Uterus (tissue), 4 donors: ENCODE measurements around the gene DNAH1. TPM values are rescaled to one million over a fixed set of nuclear protein-coding genes. Genes with fewer than 3 reads are reported as not detected.

ENCODE experiments used
- DNase-seq, 2 donors: peaks; one replicate each; pipeline ENCODE4 v3.0.0-alpha.2; 2019 to 2020
- H3K27ac ChIP-seq, 2 donors: fragments of 200-600 bp; sonication (generic); 1 replicate in 1 of 2; 2 replicates in 1 of 2; pipeline ENCODE4 v1.5.1; 2016 to 2018
- H3K27me3 ChIP-seq, 2 donors: fragments of 200-600 bp; sonication (generic); one replicate each; pipeline ENCODE4 v1.5.1; 2018 to 2019; ENCODE audit warnings: control low read depth in 1 of 2
- H3K36me3 ChIP-seq, 2 donors: fragments of 200-600 bp; sonication (generic); one replicate each; pipeline ENCODE4 v1.5.1; 2019; ENCODE audit warnings: control low read depth in 1 of 2
- H3K4me1 ChIP-seq, 2 donors: fragments of 200-600 bp; sonication (generic); one replicate each; pipeline ENCODE4 v1.5.1; 2018 to 2019; ENCODE audit warnings: control low read depth in 1 of 2
- H3K4me3 ChIP-seq, 2 donors: fragments of 200-600 bp; sonication (generic); 1 replicate in 1 of 2; 2 replicates in 1 of 2; pipeline ENCODE4 v1.5.1; 2018 to 2019; ENCODE audit warnings: mild to moderate bottlenecking in 1 of 2
- H3K9me3 ChIP-seq, 2 donors: fragments of 200-600 bp; sonication (generic); one replicate each; pipeline ENCODE4 v1.5.1; 2019; ENCODE audit warnings: control low read depth in 1 of 2
- POLR2A ChIP-seq, 2 donors: fragments of 450-650 bp; IDR thresholded peaks; one replicate each; pipeline ENCODE4 v1.6.1; 2016; ENCODE audit warnings: antibody characterized with exemption in 2 of 2, mild to moderate bottlenecking in 1 of 2, moderate library complexity in 1 of 2
- intact Hi-C: fragments of 100-400 bp; cut with DNase I; formaldehyde crosslinking; loops from one replicate; pipeline ENCODE4 v1.15.1; 2023; ENCODE audit warnings: low total_unique reads
- total RNA-seq, 4 donors: library from RNA; depleted of rRNA in 3 of 4; stranded (reverse); fragments of >200 nt in 3 of 4; gene quantifications; one replicate each; pipeline versions ENCODE4 v1.1.0 to v1.2.4, GENCODE V29; 2014 to 2023
- TF ChIP-seq, protein P1 (sequence below), 4 experiments: fragments of 200-600 bp in 2 of 4; fragments of 450-650 bp in 2 of 4; sonication (generic) in 2 of 4; IDR thresholded peaks; one replicate each; pipeline ENCODE4 v1.5.1; 2016 to 2019; ENCODE audit warnings: antibody characterized with exemption in 4 of 4, mild to moderate bottlenecking in 2 of 4, moderate library complexity in 1 of 4
- donor health status: DM: yes; HTN: yes; CAD: no.

The DNAH1 gene
- total RNA-seq, 4 donors from 2014 or later = 5.1 to 46.2 (median 11.0) TPM

DNA sequence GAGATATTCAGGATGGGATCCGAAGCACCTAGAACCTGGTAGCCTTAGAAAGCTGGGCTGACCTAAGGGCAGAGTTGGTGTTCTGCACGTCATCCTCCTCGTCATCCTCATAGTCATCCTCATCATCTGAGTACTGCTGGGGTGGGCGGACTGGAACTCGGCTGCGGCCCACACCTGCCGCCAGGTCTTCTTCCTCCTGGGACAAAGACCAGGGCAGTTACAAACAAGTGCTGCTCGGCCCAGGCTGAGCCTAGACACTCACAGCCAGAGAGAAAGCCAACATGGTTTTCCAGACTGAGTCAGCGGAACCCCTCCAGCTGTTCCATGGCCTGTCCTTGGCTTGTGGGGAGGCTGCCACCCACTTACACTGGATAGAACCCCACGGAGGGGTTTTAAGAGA is 88.3 kb downstream of the DNAH1 start:
- no peak for DNase-seq
- H3K4me3 ChIP-seq = no peak overlapping the region
- intact Hi-C loops = no loop called here
- TF ChIP-seq, protein P1, sequence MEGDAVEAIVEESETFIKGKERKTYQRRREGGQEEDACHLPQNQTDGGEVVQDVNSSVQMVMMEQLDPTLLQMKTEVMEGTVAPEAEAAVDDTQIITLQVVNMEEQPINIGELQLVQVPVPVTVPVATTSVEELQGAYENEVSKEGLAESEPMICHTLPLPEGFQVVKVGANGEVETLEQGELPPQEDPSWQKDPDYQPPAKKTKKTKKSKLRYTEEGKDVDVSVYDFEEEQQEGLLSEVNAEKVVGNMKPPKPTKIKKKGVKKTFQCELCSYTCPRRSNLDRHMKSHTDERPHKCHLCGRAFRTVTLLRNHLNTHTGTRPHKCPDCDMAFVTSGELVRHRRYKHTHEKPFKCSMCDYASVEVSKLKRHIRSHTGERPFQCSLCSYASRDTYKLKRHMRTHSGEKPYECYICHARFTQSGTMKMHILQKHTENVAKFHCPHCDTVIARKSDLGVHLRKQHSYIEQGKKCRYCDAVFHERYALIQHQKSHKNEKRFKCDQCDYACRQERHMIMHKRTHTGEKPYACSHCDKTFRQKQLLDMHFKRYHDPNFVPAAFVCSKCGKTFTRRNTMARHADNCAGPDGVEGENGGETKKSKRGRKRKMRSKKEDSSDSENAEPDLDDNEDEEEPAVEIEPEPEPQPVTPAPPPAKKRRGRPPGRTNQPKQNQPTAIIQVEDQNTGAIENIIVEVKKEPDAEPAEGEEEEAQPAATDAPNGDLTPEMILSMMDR (IDR thresholded peaks at IDR 0.05) = no peak
- TF ChIP-seq POLR2A (IDR thresholded peaks at IDR 0.05) = no peak
- H3K4me1 ChIP-seq = peaks cover 0 to 5% of the 10 kb centered on the region in 2 donors
- H3K36me3 ChIP-seq = no peaks in the 10 kb centered on the region
- no peaks in the 10 kb centered on the region for H3K9me3 ChIP-seq
- H3K27me3 ChIP-seq = no peaks in the 10 kb centered on the region
- no peak overlapping the region for H3K27ac ChIP-seq

DNA sequence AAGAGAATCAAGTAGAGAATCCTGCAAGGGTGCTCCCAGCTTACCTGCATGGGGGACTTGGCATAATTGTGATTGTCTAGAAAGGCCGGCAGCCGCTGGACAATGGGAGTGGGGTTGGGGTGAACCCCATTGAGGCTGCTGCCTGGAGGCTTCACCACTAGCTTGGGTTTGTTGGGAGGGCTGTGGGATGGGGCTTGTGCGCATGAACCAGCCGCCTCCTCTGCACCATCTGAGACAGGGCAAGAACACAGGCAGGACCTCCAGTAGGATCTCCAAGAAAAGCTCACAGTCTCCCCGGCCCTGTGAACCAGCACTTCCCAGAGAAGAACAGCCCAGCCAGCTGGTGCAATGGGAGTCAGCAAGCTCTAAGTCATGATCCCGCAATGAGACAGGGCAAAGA is 88.9 kb downstream of the DNAH1 start:
- no peaks in the 10 kb centered on the region for H3K27me3 ChIP-seq
- H3K27ac ChIP-seq = no peak overlapping the region
- H3K36me3 ChIP-seq = no peaks in the 10 kb centered on the region
- H3K4me1 ChIP-seq = peaks cover 0 to 5% of the 10 kb centered on the region in 2 donors
- H3K9me3 ChIP-seq = no peaks in the 10 kb centered on the region
- intact Hi-C loops = loop anchor here (5.0 kb wide), 1 partner anchor 123 kb away; no protein-coding TSS in a partner anchor
- TF ChIP-seq, protein P1 (IDR thresholded peaks at IDR 0.05) = no peak
- no peak for TF ChIP-seq POLR2A (IDR thresholded peaks at IDR 0.05)
- H3K4me3 ChIP-seq = no peak overlapping the region
- no peak for DNase-seq

DNA sequence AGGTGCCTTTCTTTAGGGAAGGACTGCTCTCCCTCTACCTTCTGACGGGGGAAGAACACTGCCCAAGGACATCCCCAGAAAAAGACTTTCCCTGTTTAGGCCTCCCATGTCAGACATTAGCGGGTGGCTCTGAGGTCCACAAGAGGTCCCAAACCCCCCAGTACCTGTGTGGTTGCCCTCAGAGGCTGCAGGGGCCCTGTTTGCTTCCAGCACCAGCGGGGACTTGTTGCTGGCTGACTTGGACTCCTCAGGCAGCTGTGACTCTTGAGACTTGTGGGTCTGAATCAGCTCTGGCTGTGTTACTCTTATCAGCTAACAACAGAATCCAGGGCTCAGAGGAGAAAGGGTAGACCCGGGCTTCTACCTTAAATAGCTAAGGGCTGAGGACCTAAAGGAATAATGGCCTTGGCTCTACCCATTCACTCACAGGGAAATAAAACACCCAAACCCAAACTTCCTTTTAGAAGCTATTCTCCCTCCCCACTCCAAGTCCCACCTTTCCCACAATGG is 89.5 kb downstream of the DNAH1 start:
- Histone ChIP-seq H3K4me1 (peaks cover 0 to 5% of the 10 kb centered on the region in 2 donors), H3K4me3 (no peak overlapping the region), H3K36me3 (no peaks in the 10 kb centered on the region), H3K27ac (no peak overlapping the region), H3K27me3 (no peaks in the 10 kb centered on the region), H3K9me3 (no peaks in the 10 kb centered on the region)
- intact Hi-C loops = loop anchor here (5.0 kb wide), 1 partner anchor 123 kb away; no protein-coding TSS in a partner anchor
- DNase-seq = no peak
- TF ChIP-seq POLR2A (IDR thresholded peaks at IDR 0.05) = no peak
- TF ChIP-seq, protein P1 (IDR thresholded peaks at IDR 0.05) = no peak

DNA sequence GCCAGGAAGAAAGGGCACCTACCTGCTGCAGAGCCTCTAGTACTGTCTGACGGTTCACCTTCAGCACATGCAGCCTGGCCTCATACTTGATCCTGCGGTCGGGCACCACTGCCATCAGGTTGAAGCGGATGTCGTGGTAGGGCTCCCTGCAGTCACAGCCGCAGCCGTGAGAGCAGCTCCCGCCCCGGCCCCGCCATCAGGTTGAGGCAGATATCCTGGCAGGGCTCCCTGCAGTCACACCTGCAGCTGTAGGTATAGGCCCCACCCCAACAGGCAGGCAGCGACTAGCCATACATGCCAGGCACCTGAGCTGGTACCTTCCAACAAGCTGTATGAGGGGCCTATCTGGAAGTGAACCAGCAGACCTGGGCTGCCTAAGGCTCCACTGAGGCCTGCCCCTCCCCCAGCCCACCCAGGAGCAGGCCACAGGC is 90.1 kb downstream of the DNAH1 start:
- H3K36me3 ChIP-seq = no peaks in the 10 kb centered on the region
- intact Hi-C loops = loop anchor here (5.0 kb wide), 1 partner anchor 124 kb away; no protein-coding TSS in a partner anchor

More for the DNA sequence above, 90.1 kb downstream of the DNAH1 start:
- no peak for DNase-seq
- Histone ChIP-seq H3K9me3 (no peaks in the 10 kb centered on the region), H3K27ac (no peak overlapping the region), H3K4me3 (no peak overlapping the region), H3K4me1 (peaks cover 0 to 5% of the 10 kb centered on the region in 2 donors), H3K27me3 (no peaks in the 10 kb centered on the region)
- TF ChIP-seq, protein P1 (IDR thresholded peaks at IDR 0.05) = no peak
